NCI-H1436 (cell line): Measurements from ENCODE around the gene SPTLC1.
"Not testable (repeated sequence)": the region's sequence is repeated elsewhere in the genome, so short reads cannot be mapped to it uniquely, and the experiment has no call there.

Experiments used
- DNase-seq: peaks from one replicate; lab custom pipeline; 2025; lab: John Stamatoyannopoulos, UW

Gene SPTLC1

GRCh38 chr9:92033307-92033706 is 81.9 kb downstream of the SPTLC1 start:
- no peak for DNase-seq

DNA sequence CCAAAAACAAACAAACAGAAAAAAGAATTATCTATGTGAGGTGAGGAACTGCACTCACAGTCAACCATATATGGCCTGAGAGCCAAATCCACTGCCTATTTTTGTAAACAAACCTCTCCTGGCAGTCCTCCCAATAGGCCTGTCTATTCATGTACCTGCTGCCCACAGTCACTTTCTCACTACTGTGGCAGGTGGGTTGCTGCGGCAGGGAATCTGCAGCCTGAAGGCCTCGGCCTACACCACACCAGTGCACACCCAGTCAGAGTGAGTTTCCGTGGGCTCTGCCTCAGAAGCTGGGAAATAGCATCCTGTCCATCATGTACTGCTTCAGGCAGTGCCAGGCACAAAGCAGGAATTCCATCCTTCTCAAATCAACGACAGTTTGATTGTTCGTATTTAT is 82.3 kb downstream of the SPTLC1 start:
- no peak for DNase-seq

GRCh38 chr9:92030367-92030766 is 84.8 kb downstream of the SPTLC1 start:
- no peak for DNase-seq

GRCh38 chr9:92029553-92029952 is 85.7 kb downstream of the SPTLC1 start:
- DNase-seq: no peak

GRCh38 chr9:92026206-92027002 is 88.8 kb downstream of the SPTLC1 start:
- DNase-seq: no peak

- DNase-seq: not testable (repeated sequence)
Measured at GRCh38 chr9:92021785-92022541, 93.2 kb downstream of the SPTLC1 start.

DNA sequence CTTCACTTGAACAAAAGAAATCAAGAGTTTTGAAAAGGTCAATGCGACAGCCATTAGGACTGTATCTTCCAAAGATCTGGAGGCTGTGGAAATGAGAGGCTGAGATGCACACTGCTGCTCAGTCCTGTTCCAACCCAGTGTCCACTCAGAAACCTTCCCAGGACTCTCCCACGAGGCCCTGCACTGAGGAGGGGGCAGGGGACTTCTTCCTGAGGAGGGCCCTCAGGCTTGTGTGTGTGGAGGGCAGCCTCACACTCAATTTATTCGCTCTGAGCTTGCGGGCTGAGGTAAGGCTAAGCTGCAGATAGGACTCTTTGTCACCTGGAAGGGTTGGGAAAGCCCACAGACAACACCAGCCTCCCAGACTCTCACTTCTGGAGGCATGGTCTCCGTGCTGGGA is 95.6 kb downstream of the SPTLC1 start:
- no peak for DNase-seq

GRCh38 chr9:92010705-92011536 is 104.3 kb downstream of the SPTLC1 start:
- no peak for DNase-seq

GRCh38 chr9:92010253-92010652 is 105.0 kb downstream of the SPTLC1 start:
- DNase-seq: not testable (repeated sequence)

GRCh38 chr9:92008041-92008440 is 107.2 kb downstream of the SPTLC1 start:
- DNase-seq: no peak

DNA sequence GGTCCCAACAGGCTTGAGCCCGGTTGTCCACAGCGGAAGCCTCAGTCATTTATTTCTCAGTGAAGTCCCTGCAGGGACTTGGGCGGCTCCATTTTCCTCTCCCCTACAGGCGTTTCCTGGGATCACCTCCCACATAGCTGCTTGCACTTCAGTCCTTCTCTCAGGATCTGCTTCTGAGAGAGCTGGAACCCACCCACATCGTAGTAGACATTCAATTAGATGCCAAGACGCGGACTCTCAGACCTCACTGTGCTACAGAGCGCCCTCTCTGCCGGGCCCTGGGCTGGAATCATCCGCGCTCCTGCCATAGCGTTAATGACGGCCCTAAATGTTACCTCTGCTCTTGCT is 111.2 kb downstream of the SPTLC1 start:
- no peak for DNase-seq

DNA sequence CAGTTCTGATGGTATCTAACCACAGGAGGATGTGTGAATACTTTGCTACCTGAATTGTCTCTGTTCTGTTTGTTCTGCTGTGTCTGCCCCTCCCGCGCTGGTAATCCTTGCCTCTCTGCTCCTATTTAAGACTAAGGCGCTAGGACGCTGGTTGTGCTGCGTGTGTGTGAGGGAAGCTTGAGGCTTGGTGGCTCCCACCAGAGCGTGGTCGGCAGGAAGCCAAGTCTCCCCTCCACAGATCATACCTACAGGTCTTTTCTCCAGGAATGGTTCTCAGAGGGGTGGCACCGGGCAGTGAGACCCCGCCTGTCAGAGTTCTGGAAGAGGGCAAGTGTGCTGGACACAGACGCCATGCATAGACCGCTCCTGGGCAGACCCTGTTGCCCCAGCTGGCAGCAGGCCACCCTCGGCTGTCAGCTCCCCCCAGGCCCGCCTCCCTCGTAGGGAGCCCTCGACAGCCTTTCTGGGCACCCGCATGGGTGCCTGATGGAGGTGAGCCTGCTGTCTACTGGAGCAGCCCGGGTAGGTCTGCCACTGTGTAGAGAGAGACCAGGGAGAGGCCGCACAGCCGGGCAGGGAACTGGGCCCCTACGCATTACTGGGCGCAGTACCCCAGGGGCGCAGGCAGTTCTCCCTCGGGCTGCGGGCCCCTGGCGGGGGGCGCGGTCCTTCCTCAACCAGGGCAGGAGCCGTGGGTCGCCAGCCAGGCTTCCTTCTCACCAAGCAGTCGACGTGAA is 111.7 kb downstream of the SPTLC1 start:
- DNase-seq: no peak

DNA sequence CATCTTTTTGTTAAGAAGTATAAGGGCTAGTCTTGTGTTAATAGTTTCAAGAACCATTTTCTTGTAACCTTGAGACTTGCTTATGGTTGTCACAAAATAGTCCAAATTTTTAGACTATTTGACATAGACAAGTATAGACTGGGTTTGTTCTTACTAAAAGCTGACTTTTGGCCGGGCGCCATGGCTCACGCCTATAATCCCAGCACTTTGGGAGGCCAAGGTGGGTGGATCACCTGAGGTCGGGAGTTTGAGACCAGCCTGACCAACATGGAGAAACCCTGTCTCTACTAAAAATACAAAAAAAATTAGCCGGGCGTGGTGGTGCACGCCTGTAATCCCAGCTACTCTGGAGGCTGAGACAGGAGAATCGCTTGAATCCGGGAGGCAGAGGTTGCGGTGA is 113.3 kb downstream of the SPTLC1 start:
- not testable (repeated sequence) for DNase-seq

DNA sequence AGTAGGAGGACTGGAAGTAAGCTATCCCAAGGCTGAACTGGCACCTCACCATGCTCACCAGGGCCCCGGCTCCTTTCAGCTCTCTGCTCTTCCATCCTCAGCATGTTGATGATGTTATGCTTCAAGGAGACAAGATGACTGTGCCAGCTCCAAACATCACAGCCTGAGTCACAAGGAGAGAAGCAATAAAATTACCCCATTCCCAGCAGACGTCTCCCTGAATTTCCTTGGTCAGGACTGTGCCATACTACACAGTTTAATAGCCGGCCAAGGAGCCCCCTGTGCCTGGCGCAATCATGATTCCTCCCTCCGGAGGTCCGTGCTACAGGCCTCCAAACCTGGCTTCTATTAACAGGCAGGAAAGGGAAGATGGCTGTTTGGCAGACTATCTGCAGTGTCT is 114.0 kb downstream of the SPTLC1 start:
- no peak for DNase-seq

DNA sequence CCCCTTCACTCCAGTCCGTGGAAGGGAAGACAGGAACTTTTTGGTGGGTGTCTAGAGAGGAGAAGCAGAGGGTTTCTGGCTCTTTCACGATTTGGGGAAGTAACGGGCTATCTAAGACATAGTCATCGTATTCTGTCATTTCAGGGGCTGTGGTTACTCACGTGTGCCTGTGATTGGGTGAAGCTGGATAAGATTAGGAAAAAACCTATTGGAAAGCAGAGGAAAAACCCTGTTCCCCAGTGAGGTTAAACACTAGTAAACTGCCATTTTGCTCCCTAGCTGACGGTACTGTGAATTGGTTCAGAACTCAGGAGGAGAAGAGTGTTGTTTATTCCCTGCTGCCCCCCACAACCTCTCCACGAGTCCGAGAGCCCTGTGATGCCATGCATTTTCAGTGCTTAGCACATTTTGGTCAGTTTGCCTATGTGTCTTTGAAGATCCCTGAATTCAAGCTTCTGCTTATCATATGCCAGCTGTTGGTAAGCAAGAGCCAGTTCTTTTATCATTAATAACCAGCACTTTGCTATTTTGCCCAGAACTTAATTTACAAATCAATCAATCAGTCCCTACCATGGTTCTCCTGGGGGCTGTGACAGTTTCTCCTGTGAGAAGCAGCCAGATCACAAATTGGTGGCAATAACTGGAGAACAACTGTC is 120.1 kb downstream of the SPTLC1 start:
- DNase-seq: no peak

GRCh38 chr9:91994422-91994821 is 120.8 kb downstream of the SPTLC1 start:
- no peak for DNase-seq

DNA sequence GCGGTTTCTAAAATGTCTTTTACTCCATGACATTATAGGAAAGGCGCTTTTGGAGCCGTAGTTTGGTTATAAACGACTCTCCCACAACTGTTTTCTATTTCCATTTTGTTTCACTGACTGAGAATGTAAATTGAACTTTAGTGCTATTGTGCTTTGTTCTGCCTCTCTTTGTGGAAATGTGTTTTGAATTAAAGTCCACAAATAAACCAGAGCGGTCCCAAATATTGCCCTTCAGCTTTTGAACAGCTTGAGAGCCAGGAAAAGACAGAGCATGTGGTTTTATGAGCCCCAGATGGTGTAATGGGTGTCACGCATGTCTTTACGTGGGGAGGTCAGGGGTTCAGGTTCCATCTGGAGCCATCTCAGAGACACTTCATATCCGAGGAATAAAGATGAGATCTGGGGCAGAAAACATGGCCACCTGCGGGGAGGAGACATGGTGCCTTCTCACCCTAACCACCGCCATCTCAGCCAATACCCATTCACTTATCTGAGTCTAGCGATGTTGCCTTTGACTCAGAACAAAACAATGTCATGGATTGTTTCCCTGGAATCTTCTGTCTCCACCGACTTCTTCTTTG is 122.7 kb downstream of the SPTLC1 start:
- no peak for DNase-seq

DNA sequence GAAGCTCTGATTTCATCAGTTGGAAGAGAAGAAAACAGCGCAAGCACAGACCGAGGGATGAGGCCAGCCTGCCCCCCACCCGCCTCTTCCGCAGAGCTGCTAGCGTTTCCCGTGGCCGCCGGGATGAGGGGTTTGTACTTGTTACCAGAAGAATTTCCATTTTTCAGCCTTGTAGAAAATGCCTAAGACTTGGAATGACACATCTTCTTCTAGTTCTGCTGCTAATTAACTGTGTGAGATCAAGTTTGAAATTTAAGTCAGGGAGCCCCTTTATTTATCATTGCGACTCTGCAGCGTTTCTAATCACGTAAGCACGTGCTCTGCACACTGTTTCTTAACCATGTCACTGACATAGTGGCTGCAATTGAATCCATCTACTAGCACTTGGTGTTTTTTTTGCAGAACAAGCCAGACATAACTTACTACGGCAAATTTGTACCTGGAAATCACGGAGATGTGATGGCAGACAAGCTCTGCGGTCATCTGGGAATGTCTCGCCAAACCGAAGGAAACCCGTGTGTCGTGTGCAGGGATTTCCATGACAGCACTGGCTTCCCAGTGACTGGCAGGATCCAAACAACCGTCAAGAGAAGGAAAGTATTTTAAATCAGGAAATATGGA is 123.4 kb downstream of the SPTLC1 start:
- DNase-seq: no peak

GRCh38 chr9:91986248-91986647 is 129.0 kb downstream of the SPTLC1 start:
- no peak for DNase-seq

GRCh38 chr9:91985692-91986091 is 129.5 kb downstream of the SPTLC1 start:
- DNase-seq: no peak
